Left lung (tissue), 10 donors: Measurements from ENCODE around the gene FMNL2. TPM values are rescaled to one million over a fixed set of nuclear protein-coding genes. Genes with fewer than 3 reads are reported as not detected.
A peak's percentile ranks its signal among the peaks of the same experiment; 100 is the strongest.

ENCODE experiments used
- ATAC-seq: fragments of 200-7000 bp; cut with Tn5 transposase; one replicate; pipeline ENCODE4 v1.9.1; 2020; ENCODE audit warnings: moderate library complexity
- DNase-seq, 4 donors: peaks; one replicate each; pipeline ENCODE4 v3.0.0-alpha.2; 2013 to 2020
- H3K27ac ChIP-seq, 2 donors: fragments of 200-600 bp; sonication (generic) in 1 of 2; one replicate each; pipeline versions ENCODE4 v1.5.0 to v1.8.0; 2020 to 2021
- H3K27me3 ChIP-seq, 2 donors: fragments of 200-600 bp; sonication (generic) in 1 of 2; one replicate each; pipeline versions ENCODE4 v1.5.0 to v1.8.0; 2020 to 2021
- H3K36me3 ChIP-seq, 2 donors: fragments of 200-600 bp; sonication (generic) in 1 of 2; one replicate each; pipeline versions ENCODE4 v1.5.0 to v1.8.0; 2020 to 2021
- H3K4me1 ChIP-seq, 2 donors: fragments of 200-600 bp; one replicate each; pipeline ENCODE4 v1.8.0; 2021
- H3K4me3 ChIP-seq, 2 donors: fragments of 200-600 bp; sonication (generic) in 1 of 2; one replicate each; pipeline versions ENCODE4 v1.5.0 to v1.8.0; 2020 to 2021; ENCODE audit warnings: mild to moderate bottlenecking in 1 of 2
- H3K9me3 ChIP-seq, 2 donors: fragments of 200-600 bp; sonication (generic) in 1 of 2; one replicate each; pipeline versions ENCODE4 v1.5.0 to v1.8.0; 2020 to 2021
- CTCF ChIP-seq, 2 donors: fragments of 200-600 bp; sonication (generic) in 1 of 2; IDR thresholded peaks; one replicate each; pipeline versions ENCODE4 v1.5.0 to v1.8.0; 2021; ENCODE audit warnings: antibody characterized with exemption in 2 of 2
- intact Hi-C, 2 donors: fragments of 100-400 bp; cut with DNase I; formaldehyde crosslinking; loops; one replicate each; pipeline versions ENCODE4 v1.11.2 to v1.14.2; 2022
- polyA plus RNA-seq, 6 donors: library from polyadenylated mRNA; unstranded; fragments of 120-200 nt; gene quantifications; one replicate each; pipeline ENCODE4 v1.2.1, GENCODE V29; 2013; ENCODE audit not compliant: insufficient read length in 6 of 6
- total RNA-seq, 2 donors: library from RNA; stranded (reverse); fragmentation: NEBNext Ultra II Directional; extraction: Animal tissue kit (Norgen Biotek cat#: 25700); gene quantifications; one replicate each; pipeline ENCODE4 v1.2.1, GENCODE V29; 2021
- donor health status: DM: no; HTN: yes; CAD: no.
- donor health status: DM: no; HTN: no; CAD: no.

FMNL2 gene
- total and polyA plus RNA-seq, 8 donors, result 36.3 to 90.0 (median 77.7) TPM

GRCh38 chr2:152587187-152587947, 252.4 kb downstream of the FMNL2 start:
- H3K4me3 ChIP-seq, result no peak overlapping the region
- H3K27ac ChIP-seq, result no peak overlapping the region
- H3K4me1 ChIP-seq, result peaks cover 0 to 3% of the 10 kb centered on the region in 2 donors
- DNase-seq, result no peak
- no peaks in the 10 kb centered on the region for H3K36me3 ChIP-seq
- ATAC-seq, result no peak
- no peaks in the 10 kb centered on the region for H3K27me3 ChIP-seq
- TF ChIP-seq CTCF (IDR thresholded peaks at IDR 0.05), result no peak
- no peaks in the 10 kb centered on the region for H3K9me3 ChIP-seq
- intact Hi-C loops, result no loop called here

DNA sequence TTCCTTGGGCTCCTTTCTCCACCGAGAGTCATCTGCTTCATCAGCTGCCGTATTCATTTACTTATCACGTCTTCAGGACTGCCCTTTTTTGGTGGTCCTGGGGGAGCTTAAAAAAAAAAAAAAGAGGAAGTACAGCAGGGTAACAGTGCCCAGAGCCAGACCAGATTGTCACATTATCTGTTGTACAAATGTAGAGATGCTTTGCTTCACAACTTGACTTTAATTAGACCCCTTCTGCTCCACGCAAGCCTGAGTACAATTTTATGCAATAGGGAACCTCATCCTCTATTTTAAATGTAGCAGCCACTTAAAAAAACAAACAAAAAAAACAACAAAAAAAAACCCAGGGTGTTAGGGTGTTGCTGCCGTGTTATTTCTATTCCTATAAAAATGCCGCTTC, 254.0 kb downstream of the FMNL2 start:
- H3K27me3 ChIP-seq, result no peaks in the 10 kb centered on the region
- H3K4me3 ChIP-seq, result no peak overlapping the region
- H3K36me3 ChIP-seq, result no peaks in the 10 kb centered on the region
- intact Hi-C loops, result no loop called here
- no peak for DNase-seq
- no peaks in the 10 kb centered on the region for H3K9me3 ChIP-seq
- no peak overlapping the region for H3K27ac ChIP-seq
- TF ChIP-seq CTCF (IDR thresholded peaks at IDR 0.05), result no peak
- H3K4me1 ChIP-seq, result peaks cover 0 to 3% of the 10 kb centered on the region in 2 donors
- ATAC-seq, result no peak

DNA sequence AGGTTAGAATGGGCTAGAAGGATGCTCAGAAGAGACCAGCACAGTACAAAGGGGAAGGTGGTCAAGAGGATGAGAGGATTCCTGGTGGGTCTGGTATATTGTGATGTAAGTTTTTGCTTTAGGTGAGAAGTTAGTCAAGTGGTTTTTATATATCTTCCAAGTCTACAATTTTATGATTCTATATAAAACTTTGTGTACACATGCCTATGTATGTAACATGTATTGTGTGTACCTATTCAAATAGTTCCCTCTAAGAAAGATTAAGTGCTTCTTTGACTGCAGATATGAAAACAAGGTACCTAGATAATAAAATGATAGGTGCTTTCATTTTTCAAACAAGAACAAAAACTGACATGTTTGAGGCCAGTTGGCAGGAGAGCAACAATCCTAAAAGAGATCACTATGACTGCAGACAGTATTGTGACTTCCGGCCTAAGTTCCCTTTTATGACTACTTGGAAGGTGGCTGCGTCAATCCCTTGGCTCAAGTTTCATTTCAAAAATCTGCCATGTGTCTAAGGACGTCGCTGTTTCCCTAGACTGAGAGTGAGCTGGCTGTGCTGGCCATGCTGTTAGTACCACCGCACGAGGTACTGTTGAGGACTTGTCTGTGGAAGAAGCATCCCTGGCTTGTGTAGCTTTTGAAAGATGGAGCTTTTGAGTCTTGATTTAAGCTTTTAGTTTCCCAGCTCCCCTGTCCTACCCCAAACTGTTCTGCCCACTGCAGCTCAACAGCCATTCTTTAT, 259.2 kb downstream of the FMNL2 start:
- Histone ChIP-seq H3K4me3 (no peak overlapping the region), H3K36me3 (no peaks in the 10 kb centered on the region), H3K4me1 (no peaks in the 10 kb centered on the region), H3K27ac (peak overlapping the region; percentile 40 to 54), H3K27me3 (no peaks in the 10 kb centered on the region), H3K9me3 (no peaks in the 10 kb centered on the region)
- ATAC-seq (peak; percentile 82), DNase-seq (peak in 1 of 4 donors; percentile 50)
- TF ChIP-seq CTCF (IDR thresholded peaks at IDR 0.05), result no peak
- intact Hi-C loops, result no loop called here

- Histone ChIP-seq H3K27ac (peak overlapping the region in 1 of 2 donors; percentile 40), H3K4me1 (no peaks in the 10 kb centered on the region), H3K36me3 (no peaks in the 10 kb centered on the region), H3K4me3 (no peak overlapping the region), H3K9me3 (no peaks in the 10 kb centered on the region), H3K27me3 (no peaks in the 10 kb centered on the region)
- ATAC-seq (no peak), DNase-seq (no peak)
- no peak for TF ChIP-seq CTCF (IDR thresholded peaks at IDR 0.05)
- intact Hi-C loops, result no loop called here
Observed at GRCh38 chr2:152594792-152595191, 259.8 kb downstream of the FMNL2 start.

DNA sequence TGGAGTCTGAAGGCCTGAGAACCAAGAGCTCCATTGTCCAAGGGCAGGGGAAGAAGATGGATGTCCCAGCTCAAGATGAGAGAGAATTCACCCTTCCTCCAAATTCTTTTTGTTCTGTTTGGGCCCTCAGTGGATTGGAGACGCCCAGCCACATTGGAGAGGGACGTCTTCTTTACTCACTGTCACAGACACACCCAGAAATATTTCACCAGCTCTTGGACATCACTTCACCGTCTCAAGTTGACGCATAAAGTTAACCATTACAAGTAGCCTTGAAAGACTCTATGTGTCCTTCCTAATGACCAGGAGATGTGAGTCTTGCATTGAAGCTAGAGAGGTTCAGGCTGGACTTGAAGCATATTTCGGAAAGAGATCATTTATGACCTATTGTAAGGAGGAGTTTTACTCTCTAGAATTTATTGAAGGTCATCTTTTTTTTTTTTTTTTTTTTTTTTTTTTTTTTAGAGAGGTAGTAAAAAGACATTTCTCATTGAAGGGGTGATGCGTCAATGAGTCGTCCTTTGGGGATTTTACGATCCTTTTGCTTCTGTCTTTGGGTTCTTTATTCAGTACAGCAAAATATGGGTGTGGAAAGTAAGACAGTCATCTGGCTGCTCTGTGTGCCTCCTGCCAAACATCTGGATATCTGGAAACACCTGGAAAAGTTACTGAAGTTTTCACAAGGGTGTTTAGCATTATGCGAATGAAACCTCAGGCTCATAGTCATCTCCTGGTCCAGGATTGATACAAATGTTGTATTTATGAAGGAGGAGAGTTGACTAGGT, 264.2 kb downstream of the FMNL2 start:
- no peak for TF ChIP-seq CTCF (IDR thresholded peaks at IDR 0.05)
- no peaks in the 10 kb centered on the region for H3K27me3 ChIP-seq
- ATAC-seq, result no peak

More for the DNA sequence above, 264.2 kb downstream of the FMNL2 start:
- DNase-seq, result no peak
- H3K9me3 ChIP-seq, result no peaks in the 10 kb centered on the region
- H3K27ac ChIP-seq, result no peak overlapping the region
- H3K36me3 ChIP-seq, result no peaks in the 10 kb centered on the region
- intact Hi-C loops, result no loop called here
- H3K4me1 ChIP-seq, result no peaks in the 10 kb centered on the region
- no peak overlapping the region for H3K4me3 ChIP-seq
